Measurements from ENCODE around the gene FZD1. TPM values are rescaled to one million over a fixed set of nuclear protein-coding genes. Genes with fewer than 3 reads are reported as not detected.

FZD1 gene
- total and polyA plus RNA-seq, 2 of the 4 experiments (the other 2 are of a cell fraction), result 3.6 to 6.8 TPM

DNA sequence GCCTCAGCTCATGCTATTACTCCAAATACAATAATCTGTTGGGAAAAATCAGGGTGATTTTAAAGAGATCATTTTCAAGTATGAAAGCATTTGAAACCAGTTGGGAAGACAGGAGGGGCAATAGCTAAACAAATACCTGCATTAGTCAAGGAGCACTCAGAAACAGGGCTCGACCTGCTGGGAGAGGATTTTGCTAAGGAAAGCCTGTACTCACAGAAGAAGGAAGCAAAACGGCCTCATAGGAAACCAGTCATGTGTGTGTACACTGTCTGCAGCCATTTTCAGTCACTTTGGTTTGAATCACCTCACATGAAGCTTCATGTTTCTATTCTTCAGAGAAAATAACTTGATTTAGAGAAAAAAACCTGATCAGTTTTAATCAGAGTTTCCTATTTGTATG is 38.6 kb downstream of the FZD1 start:
- no peak overlapping the region for H3K9ac ChIP-seq (ENCODE audit: low read depth, low read length)
- H3K4me1 ChIP-seq (ENCODE audit: control insufficient read depth, insufficient read depth, low read length), result no peaks in the 10 kb centered on the region
- no peaks in the 10 kb centered on the region for H3K9me1 ChIP-seq (ENCODE audit: insufficient read depth, low read length)
- ChIA-PET POLR2A (ENCODE audit: unreplicated experiment) (no interaction called here), CTCF (interaction anchor here (0.6 to 0.8 kb wide), 2 partner anchors 17 to 527 kb away, joined by 3 to 4 read pairs; no protein-coding TSS in a partner anchor)
- H3K27me3 ChIP-seq (ENCODE audit: control insufficient read depth, insufficient read depth, low read length), result peaks cover 8% of the 10 kb centered on the region
- H3K36me3 ChIP-seq (ENCODE audit: control insufficient read depth, insufficient read depth, low read length), result no peaks in the 10 kb centered on the region
- in situ Hi-C loops (cut with MboI; ENCODE audit: low sequenced_read_pairs), result no loop called here
- no peak for DNase-seq
- no peak overlapping the region for H2BK120ac ChIP-seq (ENCODE audit: low read depth, low read length)
- no peak overlapping the region for H4K5ac ChIP-seq (ENCODE audit: low read depth, low read length)
- TF ChIP-seq, protein P1, sequence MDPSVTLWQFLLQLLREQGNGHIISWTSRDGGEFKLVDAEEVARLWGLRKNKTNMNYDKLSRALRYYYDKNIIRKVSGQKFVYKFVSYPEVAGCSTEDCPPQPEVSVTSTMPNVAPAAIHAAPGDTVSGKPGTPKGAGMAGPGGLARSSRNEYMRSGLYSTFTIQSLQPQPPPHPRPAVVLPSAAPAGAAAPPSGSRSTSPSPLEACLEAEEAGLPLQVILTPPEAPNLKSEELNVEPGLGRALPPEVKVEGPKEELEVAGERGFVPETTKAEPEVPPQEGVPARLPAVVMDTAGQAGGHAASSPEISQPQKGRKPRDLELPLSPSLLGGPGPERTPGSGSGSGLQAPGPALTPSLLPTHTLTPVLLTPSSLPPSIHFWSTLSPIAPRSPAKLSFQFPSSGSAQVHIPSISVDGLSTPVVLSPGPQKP (IDR thresholded peaks at IDR 0.05; ENCODE audit: borderline replicate concordance, low read depth, low read length), result no peak
- TF ChIP-seq CTCF (conservative IDR thresholded peaks at IDR 0.05; ENCODE audit: low read depth, low read length), result no peak
- no peak for TF ChIP-seq CEBPB (IDR thresholded peaks at IDR 0.05; ENCODE audit: low read depth, low read length)
- no peak for TF ChIP-seq CHD1 (IDR thresholded peaks at IDR 0.05; ENCODE audit: low read depth, low read length)
- TF ChIP-seq MAZ (IDR thresholded peaks at IDR 0.05; ENCODE audit: borderline replicate concordance, low read depth, low read length), result no peak
- no peak for TF ChIP-seq RCOR1 (IDR thresholded peaks at IDR 0.05; ENCODE audit: insufficient replicate concordance, low read length)
- no peaks in the 10 kb centered on the region for H3K9me3 ChIP-seq (ENCODE audit: control insufficient read depth, insufficient read depth, low read length)
- no peak overlapping the region for H2BK20ac ChIP-seq (ENCODE audit: low read depth, low read length)
- no peak overlapping the region for H4K91ac ChIP-seq (ENCODE audit: insufficient read depth, low read depth, low read length)
- no TSS peak for BruUV-seq (replicated peaks)
- no peaks in the 10 kb centered on the region for H4K20me1 ChIP-seq (ENCODE audit: insufficient read depth, low read length)
- no peaks in the 10 kb centered on the region for H3K79me1 ChIP-seq (ENCODE audit: low read depth in 1 of 2, low read length in 2 of 2)
- H3K4ac ChIP-seq (ENCODE audit: low read depth, low read length), result no peak overlapping the region
- H2BK15ac ChIP-seq (ENCODE audit: low read depth, low read length), result no peak overlapping the region
- no peak overlapping the region for H3K18ac ChIP-seq (ENCODE audit: low read depth, low read length)
- H3K56ac ChIP-seq (ENCODE audit: extremely low read depth, insufficient read depth, low read length), result no peak overlapping the region
- no peak for ATAC-seq (ENCODE audit: low read depth)
- H2AFZ ChIP-seq (replicated peaks; ENCODE audit: low read length, poor library complexity), result no peak overlapping the region
- H3K23ac ChIP-seq (ENCODE audit: low read depth, low read length), result no peak overlapping the region
- dilution Hi-C loops (cut with HindIII; ENCODE audit: low sequenced_read_pairs, unreplicated experiment), result no loop called here
- no peak overlapping the region for H3K27ac ChIP-seq (ENCODE audit: insufficient read depth, low read length)
- H3K4me2 ChIP-seq (ENCODE audit: low read depth, low read length), result no peak overlapping the region
- H3K14ac ChIP-seq (replicated peaks; ENCODE audit: low read depth, low read length), result no peak overlapping the region
- no peak overlapping the region for H2AK9ac ChIP-seq (replicated peaks; ENCODE audit: low read depth, low read length, poor library complexity)
- no peak overlapping the region for H2AK5ac ChIP-seq (ENCODE audit: low read depth, low read length)
- H2BK5ac ChIP-seq (ENCODE audit: low read depth, low read length, poor library complexity, severe bottlenecking), result no peak overlapping the region
- WGBS, 2 experiments (ENCODE audit: extremely low coverage in 2 of 2, insufficient read length in 1 of 2), result 67% methylated on average over 1 of the region's 2 CpGs; no CpG with 5 or more reads in 1 of the 2 experiments
- no peak overlapping the region for H3K4me3 ChIP-seq (ENCODE audit: insufficient read depth, low read depth, low read length)
- H4K8ac ChIP-seq (ENCODE audit: low read depth in 2 of 2, low read length in 2 of 2), result no peak overlapping the region
- intact Hi-C loops (cut with micrococcal nuclease), result loop anchor here (10.0 kb wide), 1 partner anchor 262 kb away; no protein-coding TSS in a partner anchor
